Activated CD4-positive, alpha-beta T cell treated with anti-CD3 and anti-CD28 coated beads, Interleukin-2, amount 10 ng/mL, durations not matched to agents 24 days and 14 days (primary cell): ENCODE measurements around the gene SRGAP1. TPM values are rescaled to one million over a fixed set of nuclear protein-coding genes. Genes with fewer than 3 reads are reported as not detected.
"Not testable (repeated sequence)": the region's sequence is repeated elsewhere in the genome, so short reads cannot be mapped to it uniquely, and the experiment has no call there.

Experiments
- DNase-seq: peaks from one replicate; pipeline ENCODE4 v3.0.0; 2022
- H3K27ac Mint-ChIP-seq: one replicate; pipeline ENCODE4 v1.8.0; 2022; ENCODE audit warnings: mild to moderate bottlenecking, mixed read lengths
- H3K27me3 Mint-ChIP-seq: one replicate; pipeline ENCODE4 v1.8.0; 2022; ENCODE audit warnings: mixed read lengths
- H3K36me3 Mint-ChIP-seq: one replicate; pipeline ENCODE4 v1.8.0; 2022; ENCODE audit warnings: low read depth, mild to moderate bottlenecking, mixed read lengths
- H3K4me1 Mint-ChIP-seq: one replicate; pipeline ENCODE4 v1.8.0; 2021; ENCODE audit warnings: mixed read lengths
- H3K4me3 Mint-ChIP-seq: one replicate; pipeline ENCODE4 v1.8.0; 2022; ENCODE audit warnings: mild to moderate bottlenecking, moderate library complexity, mixed read lengths
- H3K9me3 Mint-ChIP-seq: one replicate; pipeline ENCODE4 v1.8.0; 2021; ENCODE audit warnings: mixed read lengths
- intact Hi-C: fragments of 100-400 bp; cut with micrococcal nuclease; formaldehyde crosslinking; loops from one replicate; pipeline ENCODE4 v1.15.1; 2023
- total RNA-seq: library from RNA; stranded (reverse); gene quantifications from 2 replicates; pipeline ENCODE4 v1.2.3, GENCODE V29; 2022

Gene SRGAP1
- total RNA-seq, 1 donor from 2014 or later = 0.16 TPM

DNA sequence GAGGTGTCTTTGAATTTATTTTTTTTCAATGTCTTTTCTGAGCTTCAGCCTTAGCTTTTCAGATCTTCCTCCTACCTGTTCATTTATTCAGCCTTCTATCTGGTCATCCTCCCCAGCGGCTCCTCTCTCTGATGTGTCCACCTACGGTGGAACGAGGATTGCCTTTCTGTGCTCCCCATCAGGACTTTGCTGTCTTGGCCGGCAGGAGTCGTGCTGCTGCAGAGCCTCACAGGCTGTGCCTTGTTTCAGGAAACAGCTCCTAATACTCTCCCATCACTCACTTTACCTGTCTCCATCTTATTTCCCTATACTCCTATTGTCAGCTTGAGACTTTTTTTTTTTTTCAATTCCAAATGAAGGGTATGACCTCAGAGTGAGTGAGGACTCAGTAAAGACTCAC lies 300.7 kb downstream of the SRGAP1 start:
- Mint-ChIP-seq H3K27ac (no peak overlapping the region), H3K27me3 (no peaks in the 10 kb centered on the region), H3K36me3 (no peaks in the 10 kb centered on the region), H3K4me3 (no peak overlapping the region), H3K9me3 (peaks cover 3% of the 10 kb centered on the region), H3K4me1 (peaks cover 4% of the 10 kb centered on the region)
- no peak for DNase-seq
- intact Hi-C loops = no loop called here

DNA sequence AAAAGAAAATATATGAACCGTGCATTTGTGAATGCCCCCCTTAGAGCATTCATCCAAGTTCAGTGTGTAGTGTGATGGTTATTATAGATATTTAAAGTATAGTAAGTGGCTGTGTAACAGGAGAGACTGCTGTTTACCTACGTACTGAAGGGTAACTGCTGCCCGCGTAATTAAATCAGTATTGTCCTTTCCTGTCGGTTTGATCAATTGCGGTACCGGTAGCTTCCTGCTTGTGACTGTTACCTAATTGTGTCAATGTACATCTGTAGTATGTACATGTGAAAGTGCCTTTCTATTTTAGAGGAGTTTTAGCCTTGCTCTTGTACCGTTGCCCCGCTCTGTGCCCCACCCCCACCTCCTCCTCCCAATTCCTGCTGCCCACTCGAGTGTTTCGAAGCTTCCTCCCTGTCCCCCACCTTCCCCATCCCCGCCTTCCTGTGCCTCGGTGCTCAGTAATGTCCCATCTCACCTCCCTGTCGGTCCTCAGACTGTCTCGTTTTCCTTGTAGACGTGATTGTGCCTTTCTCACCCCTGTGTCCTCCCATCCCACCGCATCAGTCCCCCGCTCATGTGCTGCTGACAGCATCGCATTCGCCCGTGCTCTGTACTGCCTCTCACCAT lies 302.6 kb downstream of the SRGAP1 start:
- Mint-ChIP-seq H3K4me1 (peaks cover 4% of the 10 kb centered on the region), H3K27ac (no peak overlapping the region), H3K4me3 (peak overlapping the region; percentile 39), H3K9me3 (peaks cover 3% of the 10 kb centered on the region), H3K36me3 (no peaks in the 10 kb centered on the region), H3K27me3 (no peaks in the 10 kb centered on the region)
- no peak for DNase-seq
- intact Hi-C loops = no loop called here

DNA sequence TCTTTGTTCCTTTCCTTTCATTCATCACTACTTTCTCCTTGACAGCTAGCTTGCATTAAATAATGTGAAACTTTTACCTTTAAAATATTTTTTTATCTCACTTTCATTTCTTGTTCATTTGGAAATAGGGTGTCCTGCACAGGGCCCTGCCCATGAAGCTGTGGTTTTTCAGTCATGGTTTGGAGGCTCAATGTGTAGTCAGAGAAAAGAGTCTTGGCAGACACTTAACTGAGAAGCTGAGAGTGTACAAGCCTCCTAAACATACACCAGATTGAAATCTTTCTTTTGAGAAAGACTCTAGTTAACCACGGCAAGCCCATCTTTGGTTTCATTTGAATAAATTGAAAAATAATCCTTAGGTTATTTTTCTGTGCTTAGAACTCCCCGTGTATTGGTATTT lies 303.4 kb downstream of the SRGAP1 start:
- H3K4me1 Mint-ChIP-seq = peaks cover 4% of the 10 kb centered on the region
- H3K27ac Mint-ChIP-seq = no peak overlapping the region
- H3K9me3 Mint-ChIP-seq = peaks cover 3% of the 10 kb centered on the region
- H3K4me3 Mint-ChIP-seq = no peak overlapping the region
- H3K36me3 Mint-ChIP-seq = no peaks in the 10 kb centered on the region
- intact Hi-C loops = no loop called here
- no peak for DNase-seq
- H3K27me3 Mint-ChIP-seq = no peaks in the 10 kb centered on the region

DNA sequence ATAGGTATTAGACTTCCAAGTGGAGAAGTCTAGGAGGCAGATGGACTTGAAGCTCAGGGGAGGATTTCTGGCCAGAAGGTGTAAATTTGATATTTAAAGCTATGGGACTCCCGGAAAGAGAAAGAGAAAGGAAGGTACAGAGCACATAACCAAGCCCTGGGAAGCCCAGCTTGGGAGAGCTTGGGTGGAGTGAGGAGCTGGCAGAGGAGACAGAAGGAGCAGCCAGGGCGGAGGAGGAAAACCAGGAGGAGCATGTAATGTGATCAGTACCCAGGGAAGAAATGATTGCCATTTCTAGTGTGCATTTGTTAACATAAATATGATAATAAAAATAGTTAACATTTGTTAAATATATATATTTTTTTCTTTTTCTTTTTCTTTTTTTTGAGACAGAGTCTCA lies 310.2 kb downstream of the SRGAP1 start:
- no peak for DNase-seq
- Mint-ChIP-seq H3K27ac (no peak overlapping the region), H3K36me3 (no peaks in the 10 kb centered on the region), H3K27me3 (no peaks in the 10 kb centered on the region), H3K4me1 (no peaks in the 10 kb centered on the region), H3K9me3 (peaks cover 6% of the 10 kb centered on the region), H3K4me3 (no peak overlapping the region)
- intact Hi-C loops = no loop called here

DNA sequence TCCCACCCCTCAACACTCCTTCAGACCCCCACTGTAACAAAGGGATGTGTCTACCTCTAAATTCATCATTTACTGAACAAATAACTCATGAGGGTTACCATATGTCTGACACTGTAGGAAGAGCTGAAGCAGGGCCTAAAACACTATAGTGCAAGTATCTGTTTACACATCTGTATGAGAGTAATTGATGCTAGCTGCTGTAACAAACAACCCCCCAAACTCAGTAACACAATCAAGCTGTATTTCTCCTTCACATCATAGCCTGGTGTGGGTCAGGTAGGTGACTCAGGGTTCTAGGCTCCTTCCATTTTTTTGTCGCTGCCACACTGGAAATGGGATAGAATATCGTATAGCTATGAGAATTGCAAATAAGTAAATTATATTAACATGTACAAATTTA lies 312.6 kb downstream of the SRGAP1 start:
- intact Hi-C loops = no loop called here
- Mint-ChIP-seq H3K9me3 (peaks cover 6% of the 10 kb centered on the region), H3K36me3 (no peaks in the 10 kb centered on the region), H3K27me3 (no peaks in the 10 kb centered on the region), H3K4me1 (no peaks in the 10 kb centered on the region), H3K27ac (no peak overlapping the region), H3K4me3 (no peak overlapping the region)
- DNase-seq = no peak

DNA sequence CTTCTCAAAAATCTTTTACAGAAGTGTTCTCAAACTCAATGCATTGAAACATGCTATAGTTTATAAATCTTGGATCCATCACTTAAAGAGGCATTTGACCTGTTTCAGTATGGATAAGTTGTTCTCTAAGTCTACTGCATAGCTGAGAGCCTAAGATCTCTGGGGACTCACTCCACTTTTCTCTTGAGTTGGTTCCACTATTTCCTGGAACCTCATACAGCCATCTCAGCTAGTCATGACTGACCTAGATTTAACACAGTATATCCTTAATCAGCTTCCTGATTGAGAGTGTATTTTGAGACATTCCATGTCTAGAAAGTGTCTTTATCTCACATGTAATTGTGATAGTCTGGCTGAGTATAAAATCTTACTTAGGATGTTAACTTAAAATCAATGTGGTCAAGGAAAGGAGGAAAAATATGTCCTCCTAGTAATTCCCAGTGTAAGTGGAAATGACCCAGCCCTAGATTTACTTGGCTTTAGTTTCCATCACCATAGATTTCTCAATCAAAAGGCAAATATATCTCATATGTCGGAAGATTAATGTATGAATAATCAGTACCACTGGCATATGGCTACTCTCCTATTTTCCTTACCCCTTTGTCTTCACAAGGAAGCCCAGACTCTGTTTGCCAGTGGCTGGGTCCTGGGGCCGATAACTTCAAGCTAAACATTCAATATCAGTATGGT lies 315.7 kb downstream of the SRGAP1 start:
- DNase-seq = no peak
- Mint-ChIP-seq H3K27me3 (peaks cover 5% of the 10 kb centered on the region), H3K36me3 (no peaks in the 10 kb centered on the region), H3K9me3 (peaks cover 14% of the 10 kb centered on the region), H3K4me1 (no peaks in the 10 kb centered on the region), H3K4me3 (no peak overlapping the region), H3K27ac (no peak overlapping the region)
- intact Hi-C loops = no loop called here

DNA sequence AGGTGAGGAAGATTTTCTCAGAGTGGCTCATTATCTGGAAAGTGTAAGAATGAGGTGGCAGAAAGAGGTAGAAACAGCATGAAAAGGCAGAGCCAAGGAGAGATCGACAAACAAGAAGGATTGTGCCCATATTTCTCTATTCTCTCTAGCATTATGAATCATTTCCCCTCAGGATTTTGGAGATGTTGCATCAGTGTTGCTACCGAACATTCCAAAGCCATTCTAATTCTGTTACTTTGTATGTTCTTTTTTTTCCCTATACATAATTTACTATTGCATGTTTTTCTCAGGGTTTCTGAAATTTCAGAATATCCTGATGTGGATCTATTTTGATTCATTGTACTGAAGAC lies 316.2 kb downstream of the SRGAP1 start:
- Mint-ChIP-seq H3K4me3 (no peak overlapping the region), H3K36me3 (no peaks in the 10 kb centered on the region), H3K4me1 (no peaks in the 10 kb centered on the region), H3K27me3 (peaks cover 5% of the 10 kb centered on the region), H3K27ac (no peak overlapping the region), H3K9me3 (peaks cover 14% of the 10 kb centered on the region)
- intact Hi-C loops = no loop called here
- DNase-seq = no peak

DNA sequence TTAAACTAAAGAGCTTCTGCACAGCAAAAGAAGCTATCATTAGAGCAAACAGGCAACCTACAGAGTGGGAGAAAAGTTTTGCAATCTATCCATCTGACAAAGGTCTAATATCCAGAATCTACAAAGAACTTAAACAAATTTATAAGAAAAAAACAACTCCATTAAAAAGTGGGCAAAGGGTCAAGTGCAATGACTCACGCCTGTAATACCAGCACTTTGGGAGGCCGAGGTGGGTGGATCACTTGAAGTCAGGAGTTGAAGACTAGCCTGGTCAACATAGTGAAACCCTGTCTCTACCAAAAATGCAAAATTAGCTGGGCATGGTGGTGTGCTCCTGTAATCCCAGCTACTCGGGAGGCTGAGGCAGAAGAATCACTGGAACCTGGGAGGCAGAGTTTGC lies 322.1 kb downstream of the SRGAP1 start:
- H3K27me3 Mint-ChIP-seq, H3K4me3 Mint-ChIP-seq, H3K9me3 Mint-ChIP-seq, intact Hi-C loops, DNase-seq, H3K27ac Mint-ChIP-seq, H3K4me1 Mint-ChIP-seq, H3K36me3 Mint-ChIP-seq: not testable (repeated sequence)

DNA sequence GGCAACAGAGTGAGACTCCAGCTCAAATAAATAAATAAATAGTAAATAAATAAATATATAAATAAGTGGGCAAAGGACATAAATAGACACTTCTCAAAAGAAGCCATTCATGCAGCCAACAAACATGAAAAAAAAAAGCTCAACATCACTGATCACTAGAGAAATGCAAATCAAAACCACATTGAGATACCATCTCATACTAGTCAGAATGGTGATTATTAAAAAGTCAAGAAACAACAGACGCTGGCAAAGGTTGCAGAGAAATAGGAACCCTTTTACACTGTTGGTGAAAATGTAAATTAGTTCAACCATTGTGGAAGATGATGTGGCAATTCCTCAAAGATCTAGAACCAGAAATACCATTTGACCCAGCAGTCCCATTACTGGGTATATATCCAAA lies 322.5 kb downstream of the SRGAP1 start:
- intact Hi-C loops, H3K27ac Mint-ChIP-seq: not testable (repeated sequence)

DNA sequence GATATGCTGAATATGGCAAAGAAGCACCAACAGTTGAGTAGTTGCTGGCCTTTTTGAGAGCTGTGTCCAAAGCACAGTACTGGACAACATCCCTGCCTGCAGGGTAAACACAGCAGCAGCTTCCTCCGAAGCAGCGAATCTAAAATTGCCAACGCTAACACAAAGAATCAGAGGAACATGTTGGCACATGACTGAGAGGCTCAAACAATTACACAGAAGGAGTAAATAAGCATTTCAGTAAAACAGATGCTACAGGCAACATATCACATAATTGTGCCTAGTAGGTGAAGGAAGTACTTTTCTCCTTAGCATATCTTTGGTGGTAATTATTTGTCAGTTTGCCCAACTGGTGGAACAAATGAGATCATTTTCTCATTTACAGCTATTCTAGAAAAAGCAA lies 325.5 kb downstream of the SRGAP1 start:
- Mint-ChIP-seq H3K27ac (no peak overlapping the region), H3K36me3 (no peaks in the 10 kb centered on the region), H3K27me3 (no peaks in the 10 kb centered on the region), H3K9me3 (peaks cover under 1% of the 10 kb centered on the region), H3K4me1 (no peaks in the 10 kb centered on the region), H3K4me3 (no peak overlapping the region)
- DNase-seq = no peak
- intact Hi-C loops = no loop called here

More for the DNA sequence above, 322.5 kb downstream of the SRGAP1 start:
- not testable (repeated sequence) for H3K36me3 Mint-ChIP-seq, H3K27me3 Mint-ChIP-seq, DNase-seq, H3K4me1 Mint-ChIP-seq, H3K4me3 Mint-ChIP-seq, H3K9me3 Mint-ChIP-seq

DNA sequence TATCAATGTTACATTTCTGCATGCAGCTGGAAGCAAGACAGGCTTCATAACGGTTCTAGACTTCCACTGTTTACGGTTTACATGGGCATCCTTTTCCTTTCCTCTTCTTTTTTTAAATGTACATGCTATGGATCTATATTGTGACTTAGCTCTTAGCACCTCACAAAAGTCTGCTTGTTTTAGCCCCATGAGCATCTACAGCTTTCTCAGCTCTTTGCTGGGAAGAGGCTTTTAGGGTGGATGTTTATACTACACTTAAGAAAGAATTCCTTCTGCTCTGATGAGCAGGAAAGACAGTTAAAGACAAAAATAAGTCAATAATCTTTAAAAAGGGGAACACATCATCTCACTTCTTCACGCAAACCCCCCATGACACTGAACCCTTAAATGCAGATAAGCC lies 326.2 kb downstream of the SRGAP1 start:
- no peaks in the 10 kb centered on the region for H3K4me1 Mint-ChIP-seq
- intact Hi-C loops = no loop called here

DNA sequence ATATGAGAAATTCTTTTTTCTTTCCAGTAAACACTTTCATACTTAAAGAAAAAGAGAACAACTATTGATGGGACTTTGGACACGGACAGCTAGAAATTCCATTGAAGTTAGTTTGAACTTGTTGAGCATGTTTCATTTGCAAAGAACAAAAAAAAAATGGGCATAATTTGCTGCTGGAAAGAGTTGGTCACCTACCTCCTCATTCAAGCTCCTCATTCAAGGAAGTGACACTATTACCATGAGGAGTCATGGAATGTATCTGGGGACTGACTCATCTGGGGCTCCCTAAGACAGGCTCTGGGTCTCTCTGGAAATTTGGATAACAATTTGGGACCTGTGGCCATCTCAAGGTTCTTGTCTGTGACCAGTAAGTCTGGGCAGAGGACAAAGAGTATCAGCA lies 327.2 kb downstream of the SRGAP1 start:
- intact Hi-C loops = no loop called here
- Mint-ChIP-seq H3K27ac (no peak overlapping the region), H3K4me1 (no peaks in the 10 kb centered on the region), H3K27me3 (no peaks in the 10 kb centered on the region), H3K4me3 (no peak overlapping the region), H3K36me3 (no peaks in the 10 kb centered on the region), H3K9me3 (no peaks in the 10 kb centered on the region)
- no peak for DNase-seq

More for the DNA sequence above, 326.2 kb downstream of the SRGAP1 start:
- H3K27ac Mint-ChIP-seq = no peak overlapping the region
- no peaks in the 10 kb centered on the region for H3K9me3 Mint-ChIP-seq
- H3K27me3 Mint-ChIP-seq = no peaks in the 10 kb centered on the region
- H3K36me3 Mint-ChIP-seq = no peaks in the 10 kb centered on the region
- H3K4me3 Mint-ChIP-seq = no peak overlapping the region
- DNase-seq = no peak

DNA sequence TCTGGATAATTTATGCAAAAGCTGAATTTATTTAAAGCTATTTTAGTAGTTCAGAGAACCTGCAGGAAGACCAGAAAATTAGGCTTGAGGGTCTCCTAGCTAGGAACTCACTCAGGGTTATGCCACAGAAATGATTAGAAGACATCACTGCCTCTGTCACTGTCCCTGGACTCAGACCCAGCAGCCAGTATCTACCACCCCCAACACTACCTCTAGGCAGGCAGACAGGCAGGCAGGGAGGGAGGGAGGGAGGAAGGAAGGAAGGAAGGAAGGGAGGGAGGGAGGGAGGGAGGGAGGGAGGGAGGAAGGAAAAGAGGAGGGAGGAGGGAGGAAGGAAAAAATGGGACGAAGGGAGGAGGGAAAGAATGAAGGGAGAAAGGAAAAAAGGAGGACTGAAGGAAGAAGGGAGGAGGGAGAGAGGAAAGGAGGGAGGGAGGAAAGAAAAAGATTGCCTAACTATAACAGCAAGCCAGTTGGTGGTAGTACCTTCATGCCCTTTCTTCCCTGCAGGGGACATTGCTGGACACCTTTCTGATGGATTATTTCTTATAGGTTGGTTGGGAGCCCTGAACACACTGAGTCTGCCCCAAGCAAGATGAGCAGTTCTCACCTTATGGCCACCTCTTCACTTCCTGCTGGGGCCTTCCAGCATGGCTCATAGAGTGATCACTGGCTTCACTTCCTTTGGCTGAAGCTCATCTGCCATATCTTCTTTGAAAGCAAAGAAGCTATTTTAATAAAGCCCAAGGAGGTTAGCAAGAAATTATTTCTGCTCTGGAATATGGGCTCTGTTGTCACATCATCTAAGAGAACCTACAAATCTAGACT lies 327.9 kb downstream of the SRGAP1 start:
- intact Hi-C loops = no loop called here
- Mint-ChIP-seq H3K9me3 (no peaks in the 10 kb centered on the region), H3K4me1 (no peaks in the 10 kb centered on the region), H3K4me3 (no peak overlapping the region), H3K27me3 (no peaks in the 10 kb centered on the region), H3K36me3 (no peaks in the 10 kb centered on the region), H3K27ac (no peak overlapping the region)
- DNase-seq = no peak

DNA sequence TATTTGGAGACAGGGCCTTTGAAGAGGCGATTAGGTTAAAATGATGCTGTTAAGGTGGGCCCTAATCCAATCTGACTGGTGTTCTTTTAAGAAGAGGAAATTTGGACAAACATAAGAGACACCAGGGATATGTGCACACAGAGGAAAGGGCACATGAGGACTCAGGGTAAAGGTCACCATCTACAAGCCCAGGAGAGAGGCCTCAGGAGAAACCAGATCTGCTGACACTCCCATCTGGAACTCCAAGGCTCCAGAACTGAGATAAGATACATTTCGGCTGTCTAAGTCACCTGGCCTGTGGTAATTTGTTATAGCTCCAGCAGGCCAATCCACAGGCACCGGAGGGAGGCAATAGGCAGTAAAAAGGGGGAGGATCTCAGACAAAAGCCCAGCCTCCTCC lies 329.0 kb downstream of the SRGAP1 start:
- intact Hi-C loops = no loop called here
- Mint-ChIP-seq H3K27ac (no peak overlapping the region), H3K36me3 (no peaks in the 10 kb centered on the region), H3K4me3 (no peak overlapping the region), H3K9me3 (no peaks in the 10 kb centered on the region), H3K27me3 (no peaks in the 10 kb centered on the region), H3K4me1 (no peaks in the 10 kb centered on the region)
- DNase-seq = no peak
